Stimulated activated CD8-positive, alpha-beta memory T cell treated with anti-CD3 and anti-CD28 coated beads, Interleukin-4, amount 100 ng/mL, for 1 hour (primary cell): ENCODE data around the gene FOXP1.

ENCODE experiments used
- DNase-seq, 2 donors: peaks; one replicate each; pipeline ENCODE4 v3.0.0-alpha.2; 2020; ENCODE audit warnings: low read depth in 2 of 2, low spot score in 1 of 2

The FOXP1 gene

DNA sequence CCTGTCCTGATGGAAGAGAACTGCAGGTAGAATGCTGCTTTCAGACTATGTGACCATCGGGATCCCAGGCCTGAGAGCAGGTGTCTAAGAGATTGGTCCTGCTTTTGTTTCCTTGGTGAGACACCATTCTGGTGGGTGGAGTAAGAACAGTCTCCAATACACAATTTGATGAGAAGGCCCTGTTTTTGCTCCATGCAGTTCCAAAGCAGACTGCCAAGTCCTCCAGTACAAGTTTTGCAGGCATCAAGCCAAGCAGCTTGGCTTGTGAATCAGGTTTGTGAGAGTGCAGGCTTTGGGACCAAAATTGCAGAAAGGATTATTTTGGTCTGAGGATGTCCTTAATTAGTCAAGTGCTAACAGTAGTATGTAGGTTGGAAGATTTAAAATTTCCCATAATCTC is 381.6 kb downstream of the FOXP1 start:
- DNase-seq = no peak

DNA sequence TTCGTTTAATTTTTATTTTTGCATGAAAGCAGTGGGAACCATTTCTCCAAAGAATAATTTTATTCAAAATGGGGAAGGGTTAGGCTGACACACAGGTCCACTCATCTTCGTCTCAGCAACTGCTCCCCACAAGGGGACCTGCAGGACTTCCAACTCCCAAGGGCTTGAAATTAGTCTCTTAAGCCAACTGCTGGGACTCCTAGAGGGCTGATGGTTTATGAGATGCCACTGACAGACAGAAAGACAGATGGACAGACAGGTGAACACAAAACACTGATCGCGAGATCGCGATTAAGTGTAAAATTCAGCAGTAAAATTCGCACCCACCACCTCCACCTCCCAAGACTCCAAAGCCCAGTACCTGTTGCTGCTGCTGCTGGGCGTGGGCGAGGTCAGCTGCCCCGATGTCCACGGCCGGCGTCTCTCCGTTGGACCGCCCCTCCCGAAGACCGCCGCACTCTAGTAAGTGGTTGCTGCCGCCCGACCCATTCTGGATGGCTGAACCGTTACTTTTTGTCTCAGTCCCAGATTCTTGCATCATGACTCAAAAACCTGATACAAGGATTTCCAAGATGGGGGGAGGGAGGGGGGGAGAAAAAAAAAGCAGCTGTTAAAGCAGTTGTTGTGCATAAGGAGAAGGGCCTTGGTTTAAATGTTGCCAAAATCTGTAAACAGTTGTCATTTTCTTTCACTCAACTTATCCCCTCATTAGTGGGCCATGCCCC is 385.5 kb downstream of the FOXP1 start:
- DNase-seq = no peak

DNA sequence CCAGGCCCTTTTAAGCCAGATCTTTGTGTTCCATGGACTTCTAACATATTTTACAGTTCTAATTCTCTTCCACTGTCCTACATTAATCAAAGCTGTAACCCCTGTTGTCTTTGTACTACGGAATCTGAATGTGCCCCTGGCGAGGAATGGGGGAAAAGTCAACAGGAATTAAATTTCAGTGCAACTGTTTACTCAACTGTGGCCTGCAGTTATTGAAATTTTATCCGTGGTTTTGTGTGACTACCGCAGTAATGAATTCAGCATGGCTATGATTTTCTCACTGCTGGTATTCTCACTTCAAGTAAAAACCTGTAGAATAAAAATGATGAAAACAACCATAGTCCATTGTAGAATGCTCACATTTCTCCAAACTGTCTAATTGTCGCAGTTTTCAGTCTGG is 388.0 kb downstream of the FOXP1 start:
- DNase-seq = no peak

DNA sequence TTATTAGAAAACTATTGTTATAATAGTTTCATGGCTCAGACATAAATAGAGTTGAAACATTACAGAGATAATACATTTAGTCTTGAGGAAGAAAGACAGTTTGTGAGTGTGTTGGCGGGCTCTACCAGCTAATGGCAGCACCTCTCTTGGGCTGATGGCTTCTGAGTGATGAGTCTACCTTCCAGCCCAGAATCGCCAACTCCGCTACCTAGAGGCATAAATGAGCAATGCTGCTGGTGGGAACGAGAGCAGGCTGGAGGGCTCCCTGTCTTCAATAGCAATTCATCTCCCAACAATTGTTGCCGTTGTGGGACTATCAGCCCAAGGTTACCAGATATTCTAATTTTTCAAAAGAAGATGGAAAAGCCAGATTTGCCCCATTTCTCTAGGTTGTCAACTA is 388.7 kb downstream of the FOXP1 start:
- DNase-seq = no peak

DNA sequence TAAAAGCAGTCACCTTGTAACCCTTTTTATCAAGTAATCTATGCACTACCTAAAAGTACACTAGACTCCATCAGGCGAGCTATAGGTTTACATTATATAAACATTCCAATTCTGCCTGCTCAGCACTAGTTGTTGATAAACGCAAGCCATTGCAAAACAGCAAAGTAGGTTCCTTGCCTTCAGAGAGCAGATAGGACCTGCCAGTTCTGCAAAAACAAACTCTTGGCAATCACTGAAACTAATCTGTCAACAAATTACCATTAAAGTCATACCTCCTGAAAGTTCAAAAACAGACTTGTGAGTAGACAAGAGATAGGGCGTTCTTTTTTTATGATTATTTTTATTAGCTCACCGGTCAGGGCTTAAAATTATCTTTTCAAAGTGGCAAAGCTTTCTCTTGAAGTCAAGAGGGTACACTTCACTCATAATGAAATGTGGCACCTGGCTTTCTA is 392.5 kb downstream of the FOXP1 start:
- no peak for DNase-seq

DNA sequence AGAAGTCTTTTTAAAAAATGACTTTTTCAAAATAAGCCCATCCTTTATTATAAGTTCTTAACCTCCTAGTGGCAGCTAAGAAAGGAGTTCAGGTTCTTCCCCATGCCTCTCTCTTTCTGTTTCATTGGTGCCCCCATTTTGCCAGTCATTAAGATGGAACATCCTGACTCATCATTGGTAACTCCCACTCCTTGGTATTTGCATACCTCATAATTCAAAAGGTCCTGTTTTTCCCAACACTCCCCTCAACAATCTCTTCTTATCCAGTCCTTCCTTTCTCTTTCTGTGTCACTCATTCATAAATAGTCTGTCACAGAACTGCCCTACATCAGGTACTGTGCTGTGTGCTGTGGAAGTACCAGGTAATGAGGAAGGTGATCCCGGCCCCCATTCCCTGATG is 394.0 kb downstream of the FOXP1 start:
- DNase-seq = no peak

DNA sequence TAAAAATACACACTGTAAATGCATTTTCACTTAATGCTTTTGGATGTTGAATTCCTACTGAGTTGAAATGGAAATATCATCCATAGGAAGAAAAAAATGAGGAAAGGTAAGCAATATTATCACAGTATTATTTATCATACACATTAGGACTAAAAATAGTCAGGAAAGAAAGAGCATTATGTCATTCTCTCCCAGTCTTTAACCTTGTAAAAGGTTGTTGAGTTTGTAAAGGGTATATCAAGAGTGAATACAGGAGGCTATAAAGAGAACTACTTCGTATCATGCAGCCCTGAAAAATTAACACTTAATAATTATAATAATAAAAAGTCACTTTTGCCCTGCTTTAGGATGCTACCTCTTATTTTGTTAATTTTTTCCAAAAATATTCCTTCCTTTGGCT is 395.8 kb downstream of the FOXP1 start:
- no peak for DNase-seq

DNA sequence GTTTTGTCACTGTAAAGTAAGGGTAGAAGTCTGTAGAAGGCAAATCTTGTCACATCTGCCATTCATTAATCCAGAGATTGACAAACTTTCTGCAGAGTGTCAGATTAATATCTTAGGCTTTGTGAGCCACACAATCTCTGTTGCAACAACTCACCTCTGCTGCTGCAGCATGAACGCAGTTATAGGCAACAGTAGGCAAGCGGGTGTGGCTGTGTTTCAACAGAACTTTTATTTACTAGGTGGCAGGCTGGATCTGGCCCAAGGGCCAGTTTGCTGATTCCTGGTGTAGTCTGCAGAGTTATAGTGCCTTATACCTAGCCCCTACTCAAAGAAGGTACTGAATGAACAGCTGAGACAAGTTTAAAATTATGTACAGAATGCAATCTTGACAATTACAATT is 396.7 kb downstream of the FOXP1 start:
- no peak for DNase-seq

DNA sequence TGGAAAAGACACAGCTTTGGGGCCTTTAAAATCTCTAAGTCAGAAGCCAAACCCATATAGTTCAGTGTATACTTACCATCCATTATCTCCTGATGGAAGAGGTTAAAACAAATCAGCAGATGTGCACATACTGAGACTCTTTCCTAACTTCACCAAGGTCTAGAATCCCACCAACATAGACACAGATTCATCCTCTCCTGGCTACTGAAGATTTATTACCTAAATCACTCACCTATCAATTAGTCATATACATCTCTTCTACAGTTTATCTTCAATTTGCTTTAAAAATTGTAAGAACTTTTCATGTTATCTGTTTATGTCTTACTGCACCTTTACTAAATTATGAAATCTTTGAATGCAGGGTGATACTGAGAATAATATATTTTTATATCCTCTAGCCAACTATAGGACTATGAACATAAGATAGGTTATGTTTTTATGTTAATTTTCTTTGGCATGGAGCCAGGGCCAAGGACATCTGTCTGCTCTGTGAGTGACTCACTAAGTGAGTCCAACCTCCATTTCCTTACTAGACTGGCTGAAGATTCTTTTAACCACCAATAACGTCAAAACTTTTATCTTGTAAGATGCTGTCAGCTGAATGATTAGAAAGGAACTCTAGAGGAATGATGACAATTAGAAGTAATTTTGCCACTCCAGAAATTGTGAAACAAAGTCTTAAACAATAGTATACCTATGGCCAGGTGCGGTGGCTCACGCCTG is 397.6 kb downstream of the FOXP1 start:
- DNase-seq = peak in 1 of 2 donors; percentile 15

DNA sequence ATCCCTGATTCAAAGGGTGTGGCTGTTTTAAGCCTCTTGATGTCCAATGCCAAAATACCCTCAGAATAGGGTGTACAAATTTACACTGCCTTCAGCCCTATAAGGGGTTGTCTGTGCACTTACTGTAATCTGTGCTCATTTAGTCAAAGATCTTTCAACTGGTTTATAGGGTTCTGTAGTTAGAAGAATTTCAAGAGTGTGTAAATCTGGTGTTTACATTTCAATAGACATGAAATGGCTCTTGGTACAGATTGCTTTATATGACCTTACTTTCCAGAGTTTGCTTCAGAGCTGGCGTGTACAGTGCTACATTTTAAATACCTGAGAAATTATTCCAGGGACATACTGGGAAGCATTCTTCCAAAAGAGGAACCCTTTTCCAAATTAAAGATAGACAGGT is 399.3 kb downstream of the FOXP1 start:
- DNase-seq = no peak

DNA sequence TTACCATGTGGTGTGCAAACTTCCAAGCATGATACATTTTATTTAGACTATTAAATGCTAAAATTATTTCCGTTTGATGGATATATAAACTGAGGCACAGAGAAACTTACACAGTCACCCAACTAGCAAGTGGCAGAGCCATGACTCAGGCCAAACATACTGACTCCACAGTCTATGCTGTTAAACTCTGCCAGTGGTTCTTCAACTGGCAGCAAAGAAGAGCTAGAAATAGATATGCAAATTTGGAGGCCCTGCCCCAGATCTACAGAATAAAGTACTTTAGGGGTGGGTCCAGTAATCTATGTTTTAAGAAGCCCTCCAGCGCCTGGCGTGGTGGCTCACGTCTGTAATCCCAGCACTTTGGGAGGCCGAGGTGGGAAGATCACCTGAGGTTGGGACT is 400.0 kb downstream of the FOXP1 start:
- DNase-seq = no peak

DNA sequence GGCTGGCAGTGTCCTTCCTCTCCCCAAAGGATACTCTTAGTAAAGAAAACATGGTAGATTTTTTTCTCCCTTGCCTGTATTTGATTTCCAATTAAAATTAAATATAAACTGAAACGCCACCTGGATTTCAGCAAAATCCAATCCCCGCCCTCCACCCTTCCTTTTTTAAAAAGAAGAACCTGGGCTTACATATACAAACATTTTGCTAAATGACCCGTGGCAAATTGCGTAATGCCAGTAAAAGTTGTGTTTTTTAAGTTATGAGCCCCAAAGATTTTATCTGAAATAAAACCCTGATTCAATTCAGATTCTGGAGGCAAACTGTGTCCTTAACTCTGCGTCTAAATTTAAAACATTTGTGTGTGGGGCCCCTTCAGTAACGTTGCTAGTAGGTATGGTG is 403.0 kb downstream of the FOXP1 start:
- DNase-seq = no peak

DNA sequence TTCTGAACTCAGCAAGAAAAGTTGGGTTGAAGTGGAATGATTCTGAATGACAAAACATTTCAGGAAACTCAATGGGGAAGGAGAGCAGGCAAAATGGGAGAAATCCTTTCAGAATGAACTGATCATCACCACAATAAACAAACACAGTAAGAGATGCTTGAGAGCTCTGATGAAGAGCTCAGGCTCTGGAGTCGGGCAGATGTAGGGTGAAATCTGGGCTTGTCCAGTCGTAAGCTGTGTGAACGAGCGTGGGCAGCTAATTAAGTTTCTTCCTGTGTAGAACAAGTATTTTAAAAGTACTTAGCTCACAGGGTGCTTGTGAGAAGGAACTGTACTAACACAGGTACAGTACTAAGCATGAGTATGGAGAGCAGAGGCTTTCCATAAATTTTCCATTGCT is 406.2 kb downstream of the FOXP1 start:
- DNase-seq = no peak

DNA sequence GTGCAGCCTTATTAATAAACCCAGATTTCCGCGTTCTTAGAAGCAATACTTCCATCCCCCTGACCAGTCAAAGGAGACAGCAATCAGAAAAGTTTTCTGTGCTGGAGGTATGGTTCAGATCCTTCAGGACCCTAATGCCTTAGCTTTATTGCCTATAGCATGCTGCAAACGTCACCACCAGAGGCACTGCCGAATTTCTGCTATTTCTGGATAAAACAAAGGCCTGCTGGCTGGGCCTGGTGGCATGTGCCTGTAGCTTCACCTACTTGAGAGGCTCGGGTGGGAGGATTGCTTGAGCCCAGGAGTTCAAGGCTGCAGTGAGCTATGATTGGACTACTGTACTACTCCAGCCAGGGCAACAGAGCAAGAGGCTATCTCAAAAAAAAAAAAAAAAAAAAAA is 407.2 kb downstream of the FOXP1 start:
- no peak for DNase-seq

DNA sequence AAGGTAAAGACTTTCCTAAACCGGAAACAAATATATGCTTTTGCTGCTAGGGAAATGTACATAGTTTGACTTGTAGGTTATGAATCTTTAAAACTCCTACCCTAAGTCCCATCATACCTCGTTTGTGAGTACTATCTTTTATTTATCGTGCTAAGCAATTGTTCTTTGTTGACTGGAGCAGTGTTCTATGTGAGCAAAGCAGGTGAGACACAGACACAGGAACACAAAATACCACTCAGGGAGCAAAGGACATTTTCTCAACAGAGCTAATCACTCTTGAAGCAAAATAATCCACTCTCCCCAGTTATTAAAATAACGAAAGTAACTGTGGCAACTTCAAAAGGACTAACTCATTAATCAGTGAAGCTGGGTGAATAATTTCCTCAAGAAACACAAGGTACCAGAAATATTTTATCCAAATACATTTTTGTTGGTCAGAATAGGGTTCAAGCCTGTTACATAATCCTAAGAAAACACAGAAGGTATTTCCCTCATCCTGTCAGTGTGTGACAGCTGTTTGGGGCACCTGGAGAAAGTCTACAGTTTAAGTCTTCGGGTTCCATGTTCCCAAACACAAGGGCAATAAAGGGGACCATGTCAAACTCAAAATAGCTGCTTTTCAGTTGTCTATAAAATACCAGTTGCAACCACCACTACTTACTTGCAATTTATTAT is 407.7 kb downstream of the FOXP1 start:
- no peak for DNase-seq

DNA sequence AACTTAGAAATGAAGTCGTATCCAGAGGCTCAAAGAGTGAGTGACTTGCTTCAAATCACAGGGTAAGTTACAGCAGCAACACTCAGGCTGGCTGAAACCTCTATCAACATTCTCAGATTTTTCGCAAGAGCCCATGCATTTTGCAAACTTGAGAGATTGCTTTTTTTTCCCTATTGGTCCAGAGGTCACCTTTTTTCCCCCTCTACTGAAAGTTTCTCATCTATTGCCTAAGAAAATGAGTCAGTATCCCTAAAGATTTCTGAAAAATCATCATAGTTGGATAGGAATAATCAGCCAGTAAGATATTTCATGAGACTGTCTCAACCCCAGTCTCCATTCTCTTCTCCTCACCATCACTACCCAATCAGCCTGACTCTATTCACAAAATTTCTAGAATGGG is 410.6 kb downstream of the FOXP1 start:
- DNase-seq = no peak

DNA sequence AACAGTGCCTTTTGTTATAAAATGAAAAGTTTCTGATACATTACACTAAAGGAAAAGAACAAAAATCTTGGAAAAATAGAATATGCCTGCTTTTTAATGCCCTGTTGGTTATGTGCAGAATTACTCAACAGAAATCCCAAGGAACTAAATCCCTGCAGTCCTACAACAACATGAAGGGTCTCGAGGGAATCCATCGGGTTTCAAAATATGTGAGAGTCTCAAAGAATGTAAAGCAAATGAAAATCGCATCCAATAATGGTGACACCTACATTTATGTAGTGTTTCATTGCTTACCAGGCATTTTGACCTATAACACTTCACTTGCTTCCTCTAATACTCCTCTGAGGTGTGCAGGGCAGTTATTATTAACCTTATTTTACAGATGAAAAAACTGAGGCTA is 411.3 kb downstream of the FOXP1 start:
- no peak for DNase-seq

DNA sequence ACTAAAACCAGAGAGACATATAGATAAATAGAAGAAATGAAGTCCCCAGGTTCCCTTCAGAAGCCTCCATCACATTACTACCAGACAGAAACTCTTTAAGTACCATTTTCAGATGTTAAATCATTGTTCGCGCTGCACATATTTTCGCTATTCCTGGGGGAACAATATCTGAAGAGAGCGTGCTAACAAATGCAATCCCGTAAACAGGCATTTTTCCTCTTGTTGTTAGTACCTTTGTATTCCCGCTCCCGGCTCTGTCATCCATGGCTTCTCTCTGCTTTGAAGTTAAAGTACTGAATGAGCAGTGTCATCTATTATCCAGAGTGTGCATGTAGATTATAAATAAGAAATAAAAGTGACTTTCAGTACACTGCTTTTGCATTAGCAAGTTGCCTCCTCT is 412.3 kb downstream of the FOXP1 start:
- no peak for DNase-seq

DNA sequence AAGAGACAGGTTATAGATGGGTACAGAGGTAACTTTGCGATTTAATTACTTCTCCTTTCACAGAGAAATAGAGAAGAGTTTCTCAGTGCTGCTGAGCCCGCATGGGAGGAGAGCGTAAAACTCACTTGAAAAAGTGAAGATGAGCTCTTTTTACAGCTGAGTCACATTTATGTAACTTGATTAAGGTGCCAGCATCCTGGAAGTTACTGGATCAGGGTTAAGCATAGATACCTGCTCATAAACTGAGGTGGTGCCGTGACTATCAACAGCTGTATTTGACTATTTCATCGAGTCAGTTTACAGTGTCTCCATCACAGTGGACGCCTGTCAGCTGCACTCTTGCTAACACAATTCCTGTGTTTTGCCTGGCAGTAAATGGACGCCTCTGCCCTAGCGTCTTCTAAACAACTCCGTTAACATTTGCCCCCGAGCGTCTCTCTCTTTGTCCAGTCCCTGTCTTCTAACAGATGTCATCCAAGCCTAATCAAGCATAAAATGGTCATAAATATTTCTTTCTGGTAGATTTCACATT is 414.6 kb downstream of the FOXP1 start:
- no peak for DNase-seq

DNA sequence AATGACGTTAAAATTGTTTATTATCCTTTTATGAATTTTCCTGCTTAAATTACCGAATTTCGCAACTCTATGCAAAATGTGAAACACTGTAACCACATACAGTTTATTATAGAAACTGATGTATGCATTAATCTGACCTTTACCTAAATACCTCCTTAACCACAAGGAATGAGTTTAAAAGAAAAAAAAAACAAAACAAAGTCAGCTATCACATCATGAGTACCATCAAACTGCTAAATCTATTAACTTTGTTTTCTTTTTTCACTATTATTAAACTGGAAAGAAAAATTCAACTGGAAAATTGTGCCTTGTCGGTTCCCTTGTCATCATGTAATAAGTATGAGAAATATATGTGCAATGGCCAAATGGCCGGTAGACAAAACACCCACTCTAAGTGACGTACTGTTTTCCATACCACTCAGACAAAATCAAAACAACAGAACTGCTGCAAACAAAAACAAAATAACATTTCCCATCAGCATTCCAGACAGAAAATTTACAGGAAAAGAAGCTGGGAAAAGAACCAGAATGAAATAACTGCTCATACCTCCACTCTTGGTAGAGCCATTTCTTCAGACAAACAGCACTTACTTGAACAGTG is 415.3 kb downstream of the FOXP1 start:
- DNase-seq = no peak

DNA sequence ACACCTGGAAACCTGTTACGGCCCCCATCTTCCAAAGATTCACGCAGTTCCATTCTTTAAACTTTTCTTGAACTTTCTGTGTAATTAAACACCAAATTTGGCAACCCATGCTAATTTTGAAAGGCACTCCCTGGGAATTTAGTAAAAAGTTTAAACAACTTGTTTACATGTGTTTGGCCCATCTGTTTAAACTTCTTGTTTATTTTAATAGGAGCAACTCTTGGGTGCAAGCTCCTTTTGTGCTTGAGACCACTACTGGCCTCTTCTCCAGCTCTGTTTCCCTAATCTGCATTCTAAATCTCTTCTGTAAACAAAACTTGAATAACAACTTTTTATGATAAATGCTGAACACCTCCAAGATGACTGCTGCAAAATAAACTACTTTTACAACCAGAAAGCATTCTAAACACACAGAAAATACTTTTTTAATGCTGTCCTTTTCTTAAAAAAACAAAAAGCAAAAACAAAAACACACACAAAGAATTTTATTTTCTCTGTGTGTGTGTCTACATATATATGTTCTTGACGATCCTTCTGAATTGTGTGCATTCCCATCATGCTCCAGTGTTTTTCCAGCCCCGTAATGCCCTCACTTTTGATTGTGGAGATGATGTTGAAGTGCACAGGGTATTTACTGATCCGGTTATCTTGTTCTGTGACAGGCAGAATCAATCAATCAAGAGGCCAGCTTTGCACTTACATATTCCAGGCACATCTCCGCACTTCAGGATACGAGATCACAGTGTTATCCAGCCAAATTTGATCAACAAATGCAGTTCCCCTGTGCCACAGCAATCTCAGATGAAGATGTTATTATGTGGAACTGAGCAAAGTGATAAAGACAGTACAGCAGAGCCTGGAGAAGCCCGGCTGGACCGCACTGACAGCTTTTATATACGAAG is 416.9 kb downstream of the FOXP1 start:
- no peak for DNase-seq
